GM12878 (cell line): ENCODE data around the gene SLC23A2.

ENCODE experiments used
- BMI1 ChIP-seq: fragments of 450-650 bp; IDR thresholded peaks from 2 replicates; pipeline ENCODE4 v1.6.1; 2016; ENCODE audit warnings: mild to moderate bottlenecking, moderate library complexity, borderline replicate concordance
- CTCF ChIP-seq, 3 experiments: IDR thresholded peaks in 2 of 3; conservative IDR thresholded peaks in 1 of 3; 2 replicates each; pipeline ENCODE4 v1.5.1; 2011; ENCODE audit warnings: low read depth in 3 of 3, low read length in 3 of 3, mild to moderate bottlenecking in 3 of 3, control low read depth in 2 of 3, moderate library complexity in 2 of 3, inconsistent platforms in 1 of 3, mixed read lengths in 1 of 3; ENCODE audit not compliant: control insufficient read depth in 2 of 3, insufficient read depth in 1 of 3; ENCODE audit errors: extremely low read depth in 1 of 3
- E2F4 ChIP-seq: IDR thresholded peaks from 2 replicates; pipeline ENCODE4 v1.6.1; 2012; ENCODE audit warnings: low read depth, low read length, improper control_type of control experiment
- PAX8 ChIP-seq: fragments of 450-650 bp; IDR thresholded peaks from 2 replicates; pipeline ENCODE4 v1.6.1; 2017; ENCODE audit warnings: mild to moderate bottlenecking, moderate library complexity
- POLR2AphosphoS5 ChIP-seq: IDR thresholded peaks from 2 replicates; pipeline ENCODE4 v1.6.1; 2011; ENCODE audit warnings: mild to moderate bottlenecking, low read length, inconsistent platforms
- USF2 ChIP-seq: IDR thresholded peaks from 2 replicates; pipeline ENCODE4 v1.6.1; 2011; ENCODE audit warnings: low read depth, low read length, improper control_type of control experiment, borderline replicate concordance
- ZZZ3 ChIP-seq: IDR thresholded peaks from 2 replicates; pipeline ENCODE4 v1.6.1; 2011; ENCODE audit warnings: low read depth; ENCODE audit not compliant: control insufficient read depth, insufficient read length

GRCh38 chr20:4840801-4841200 lies 160.5 kb downstream of the SLC23A2 start:
- no peak for TF ChIP-seq ZZZ3
- TF ChIP-seq CTCF (IDR thresholded peaks at IDR 0.05 in 2 of 3, conservative IDR thresholded peaks at IDR 0.05 in 1 of 3; ENCODE audit: control insufficient read depth in 2 of 3, extremely low read depth in 1 of 3, insufficient read depth in 1 of 3, low read depth in 3 of 3, low read length in 3 of 3), result no peak
- no peak for TF ChIP-seq E2F4
- no peak for TF ChIP-seq USF2
- TF ChIP-seq BMI1, result no peak
- TF ChIP-seq PAX8, result no peak
- no peak for TF ChIP-seq POLR2AphosphoS5
